GM12865 (cell line): ENCODE measurements around the gene PEAR1.

ENCODE experiments used
- DNase-seq: peaks from one replicate; pipeline ENCODE4 v3.0.0; 2010; ENCODE audit warnings: low read depth
- H3K4me3 ChIP-seq: 2 replicates; pipeline ENCODE4 v1.5.1; 2011; ENCODE audit warnings: mild to moderate bottlenecking, low read depth, low read length, control low read depth
- CTCF ChIP-seq: IDR thresholded peaks from 2 replicates; pipeline ENCODE4 v1.5.1; 2011; ENCODE audit warnings: low read length, control low read depth, low read depth, inconsistent platforms; ENCODE audit not compliant: insufficient read depth; ENCODE audit errors: missing control alignments

The PEAR1 gene

GRCh38 chr1:156894001-156894400 is 483 bp downstream of the PEAR1 start:
- TF ChIP-seq CTCF = no peak
- DNase-seq = no peak
- H3K4me3 ChIP-seq = no peak overlapping the region

GRCh38 chr1:156894711-156895454 is 1.4 kb downstream of the PEAR1 start:
- no peak for DNase-seq
- H3K4me3 ChIP-seq = no peak overlapping the region
- no peak for TF ChIP-seq CTCF

- TF ChIP-seq CTCF = no peak
- DNase-seq = no peak
- H3K4me3 ChIP-seq = no peak overlapping the region
Measured at GRCh38 chr1:156895455-156895812, 1.9 kb downstream of the PEAR1 start.

GRCh38 chr1:156895927-156896326 is 2.4 kb downstream of the PEAR1 start:
- DNase-seq = no peak
- TF ChIP-seq CTCF = no peak
- no peak overlapping the region for H3K4me3 ChIP-seq

- no peak for TF ChIP-seq CTCF
- no peak overlapping the region for H3K4me3 ChIP-seq
- DNase-seq = no peak
Measured at GRCh38 chr1:156896490-156897033, 3.0 kb downstream of the PEAR1 start.

GRCh38 chr1:156897078-156897825 is 3.7 kb downstream of the PEAR1 start:
- TF ChIP-seq CTCF = no peak
- no peak overlapping the region for H3K4me3 ChIP-seq
- no peak for DNase-seq

GRCh38 chr1:156898161-156898566 is 4.6 kb downstream of the PEAR1 start:
- no peak for TF ChIP-seq CTCF
- DNase-seq = no peak
- no peak overlapping the region for H3K4me3 ChIP-seq
